D721Med (cell line): ENCODE measurements around the gene KLF2.

ENCODE experiments used
- DNase-seq: peaks from one replicate; pipeline ENCODE4 v3.0.0; 2011; ENCODE audit warnings: low spot score; ENCODE audit not compliant: insufficient read length
- FAIRE-seq: peaks from 2 replicates; lab custom pipeline; 2011; peaks lifted over from hg19 to GRCh38; lab: Jason Lieb, UNC
- CTCF ChIP-seq: IDR thresholded peaks from 2 replicates; pipeline ENCODE4 v1.5.1; 2012; ENCODE audit warnings: mild to moderate bottlenecking, control low read depth; ENCODE audit not compliant: insufficient read depth; ENCODE audit errors: missing control alignments

KLF2 gene

GRCh38 chr19:16288544-16288943 is 36.1 kb upstream of the KLF2 start:
- FAIRE-seq (no peak), DNase-seq (no peak)
- no peak for TF ChIP-seq CTCF

GRCh38 chr19:16289594-16289993 is 35.0 kb upstream of the KLF2 start:
- TF ChIP-seq CTCF: no peak
- no peak for FAIRE-seq
- no peak for DNase-seq

- FAIRE-seq: no peak
- no peak for DNase-seq
- TF ChIP-seq CTCF: no peak
Observed at GRCh38 chr19:16290692-16291091, 33.9 kb upstream of the KLF2 start.

DNA sequence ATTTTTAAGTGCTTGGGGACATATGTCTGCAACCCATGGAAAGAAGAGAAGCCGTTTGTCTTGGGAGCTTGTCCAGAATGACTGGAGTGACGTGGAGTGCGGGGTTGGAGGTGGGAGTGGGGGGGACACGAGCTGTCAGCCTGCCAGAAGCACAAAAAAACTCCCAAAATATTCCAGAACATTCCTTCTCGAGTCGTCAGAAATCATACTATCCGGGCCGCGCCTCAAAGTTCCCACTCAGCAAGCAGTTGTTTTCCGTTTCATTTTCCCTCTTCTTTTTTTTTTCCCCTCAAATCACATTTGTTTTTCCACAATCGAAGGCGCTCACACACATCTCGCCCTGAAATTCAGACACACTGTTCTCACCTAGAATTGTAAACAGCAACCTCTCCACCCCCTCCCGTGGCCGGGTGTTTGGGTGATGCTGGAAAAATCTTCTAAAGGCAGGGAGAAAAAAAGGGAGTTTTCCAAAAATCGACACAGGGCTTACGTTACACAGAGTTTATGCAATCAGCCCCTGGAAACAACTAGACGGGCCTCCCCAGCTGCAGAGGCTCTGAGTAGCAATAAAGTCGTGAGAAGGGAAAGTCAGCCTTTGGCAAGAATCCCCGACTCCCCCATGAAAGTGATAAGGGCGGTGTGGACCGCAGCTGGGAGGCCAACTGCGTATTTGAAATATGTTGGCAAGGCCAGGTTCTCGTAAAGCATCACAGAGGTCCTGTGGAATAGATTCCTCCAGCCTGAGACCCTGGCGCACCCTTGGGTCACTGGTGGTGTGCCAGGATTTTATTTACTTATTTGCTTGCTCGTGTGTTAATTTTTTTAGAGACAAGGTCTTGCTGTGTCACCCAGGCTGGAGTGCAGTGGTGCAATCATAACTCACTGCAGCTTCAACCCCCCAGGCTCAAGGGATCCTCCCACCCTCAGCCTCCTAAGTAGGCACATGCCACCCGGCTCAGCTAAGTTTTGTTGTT is 31.2 kb upstream of the KLF2 start:
- no peak for TF ChIP-seq CTCF
- DNase-seq (no peak), FAIRE-seq (no peak)

DNA sequence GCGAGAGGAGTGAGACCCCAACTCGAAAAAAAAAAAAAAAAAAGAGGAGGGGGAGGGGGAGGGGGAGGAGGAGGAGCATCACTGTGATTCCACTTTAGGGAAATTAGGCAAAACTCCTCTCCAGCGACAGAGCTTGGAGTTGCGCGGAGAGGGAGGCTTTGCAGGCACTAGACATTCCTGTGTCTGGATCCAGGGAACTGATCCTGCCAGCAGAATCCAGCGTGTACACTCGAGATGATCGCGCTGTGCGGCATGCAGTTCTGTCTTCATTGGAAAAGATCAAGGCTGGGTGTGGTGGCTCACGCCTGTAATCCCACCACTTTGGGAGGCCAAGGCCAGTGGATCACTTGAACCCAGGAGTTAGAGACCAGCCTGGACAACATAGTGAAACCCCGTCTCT is 29.6 kb upstream of the KLF2 start:
- FAIRE-seq (no peak), DNase-seq (no peak)
- no peak for TF ChIP-seq CTCF

GRCh38 chr19:16296713-16297112 is 27.9 kb upstream of the KLF2 start:
- TF ChIP-seq CTCF: no peak
- FAIRE-seq (no peak), DNase-seq (no peak)

- DNase-seq (no peak), FAIRE-seq (no peak)
- no peak for TF ChIP-seq CTCF
Observed at GRCh38 chr19:16297575-16298178, 26.9 kb upstream of the KLF2 start.
